ENCODE results near the gene PMS2.
"Not testable (repeated sequence)": the region's sequence is repeated elsewhere in the genome, so short reads cannot be mapped to it uniquely, and the experiment has no call there.

DNA sequence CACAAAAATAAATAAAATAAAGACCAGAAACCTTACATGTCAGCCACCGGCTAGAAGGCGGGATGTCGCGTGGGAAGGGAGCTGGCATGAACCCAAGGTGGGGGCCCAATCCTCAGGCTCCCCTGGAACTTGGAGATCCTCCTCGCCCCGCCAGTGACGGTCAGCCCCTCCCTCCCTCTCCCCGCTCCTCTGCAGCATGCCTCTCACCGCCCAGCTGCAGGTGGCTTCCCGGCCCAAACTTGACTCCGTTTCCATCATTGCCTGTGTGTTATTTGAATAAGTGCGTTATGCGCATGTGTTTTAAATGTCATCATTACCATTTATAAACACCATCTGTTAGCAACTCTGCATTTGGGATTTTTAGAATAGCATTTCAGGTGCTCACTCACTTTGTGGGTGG is 45.6 kb downstream of the PMS2 start:
- TF ChIP-seq, protein P1, sequence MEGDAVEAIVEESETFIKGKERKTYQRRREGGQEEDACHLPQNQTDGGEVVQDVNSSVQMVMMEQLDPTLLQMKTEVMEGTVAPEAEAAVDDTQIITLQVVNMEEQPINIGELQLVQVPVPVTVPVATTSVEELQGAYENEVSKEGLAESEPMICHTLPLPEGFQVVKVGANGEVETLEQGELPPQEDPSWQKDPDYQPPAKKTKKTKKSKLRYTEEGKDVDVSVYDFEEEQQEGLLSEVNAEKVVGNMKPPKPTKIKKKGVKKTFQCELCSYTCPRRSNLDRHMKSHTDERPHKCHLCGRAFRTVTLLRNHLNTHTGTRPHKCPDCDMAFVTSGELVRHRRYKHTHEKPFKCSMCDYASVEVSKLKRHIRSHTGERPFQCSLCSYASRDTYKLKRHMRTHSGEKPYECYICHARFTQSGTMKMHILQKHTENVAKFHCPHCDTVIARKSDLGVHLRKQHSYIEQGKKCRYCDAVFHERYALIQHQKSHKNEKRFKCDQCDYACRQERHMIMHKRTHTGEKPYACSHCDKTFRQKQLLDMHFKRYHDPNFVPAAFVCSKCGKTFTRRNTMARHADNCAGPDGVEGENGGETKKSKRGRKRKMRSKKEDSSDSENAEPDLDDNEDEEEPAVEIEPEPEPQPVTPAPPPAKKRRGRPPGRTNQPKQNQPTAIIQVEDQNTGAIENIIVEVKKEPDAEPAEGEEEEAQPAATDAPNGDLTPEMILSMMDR (IDR thresholded peaks at IDR 0.05), result not testable (repeated sequence)
- not testable (repeated sequence) for TF ChIP-seq POLR2AphosphoS5, POLR2A (IDR thresholded peaks at IDR 0.05)

Data from prostate gland (tissue), 2 donors.